IPS-15b (cell line): ENCODE measurements around the gene PDSS1.

Experiments
- H3K27me3 ChIP-seq: one replicate; pipeline ENCODE4 v1.6.1; 2013; ENCODE audit warnings: low read length; ENCODE audit not compliant: control insufficient read depth, insufficient read depth
- H3K36me3 ChIP-seq: one replicate; pipeline ENCODE4 v1.6.1; 2013; ENCODE audit warnings: low read length; ENCODE audit not compliant: control insufficient read depth, insufficient read depth
- H3K4me1 ChIP-seq: one replicate; pipeline ENCODE4 v1.6.1; 2013; ENCODE audit warnings: mild to moderate bottlenecking, low read length; ENCODE audit not compliant: control insufficient read depth, insufficient read depth
- H3K4me3 ChIP-seq: one replicate; pipeline ENCODE4 v1.5.1; 2013; ENCODE audit warnings: low read depth, low read length
- H3K9ac ChIP-seq: one replicate; pipeline ENCODE4 v1.6.1; 2013; ENCODE audit warnings: low read depth, mild to moderate bottlenecking, low read length
- H3K9me3 ChIP-seq: one replicate; pipeline ENCODE4 v1.6.1; 2013; ENCODE audit warnings: mild to moderate bottlenecking, low read length; ENCODE audit not compliant: control insufficient read depth, insufficient read depth

Gene PDSS1

DNA sequence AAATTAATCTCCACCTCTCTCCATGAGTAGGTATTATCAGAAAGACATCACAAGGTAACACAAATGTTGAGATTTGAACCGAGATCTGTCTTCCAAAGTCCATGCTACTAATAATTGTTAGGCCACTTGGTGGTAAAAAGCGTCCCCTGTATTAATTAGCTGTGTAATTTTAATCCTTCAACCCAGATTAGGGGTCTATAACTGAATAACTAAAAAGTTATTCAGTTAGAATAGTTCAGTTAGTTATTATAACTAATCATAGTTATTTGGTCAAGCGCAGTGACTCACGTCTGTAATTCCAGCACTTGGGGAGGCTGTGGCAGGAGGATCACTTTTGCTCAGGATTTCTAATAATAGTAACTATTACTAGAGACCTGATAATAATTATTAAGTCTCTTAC is 5.6 kb downstream of the PDSS1 start:
- Histone ChIP-seq H3K9me3 (no peaks in the 10 kb centered on the region), H3K9ac (no peak overlapping the region), H3K36me3 (peaks cover 13% of the 10 kb centered on the region), H3K4me3 (no peak overlapping the region), H3K27me3 (no peaks in the 10 kb centered on the region), H3K4me1 (no peaks in the 10 kb centered on the region)

- H3K36me3 ChIP-seq = peaks cover 18% of the 10 kb centered on the region
- H3K4me3 ChIP-seq = no peak overlapping the region
- H3K9me3 ChIP-seq = no peaks in the 10 kb centered on the region
- no peaks in the 10 kb centered on the region for H3K27me3 ChIP-seq
- H3K9ac ChIP-seq = no peak overlapping the region
- H3K4me1 ChIP-seq = no peaks in the 10 kb centered on the region
These were observed 6.5 kb downstream of the PDSS1 start for GRCh38 chr10:26703974-26704373.

- H3K4me1 ChIP-seq = no peaks in the 10 kb centered on the region
- H3K27me3 ChIP-seq = no peaks in the 10 kb centered on the region
- peaks cover 18% of the 10 kb centered on the region for H3K36me3 ChIP-seq
- H3K4me3 ChIP-seq = no peak overlapping the region
- no peaks in the 10 kb centered on the region for H3K9me3 ChIP-seq
- no peak overlapping the region for H3K9ac ChIP-seq
These were observed 8.7 kb downstream of the PDSS1 start for GRCh38 chr10:26706206-26706605.

GRCh38 chr10:26706936-26707335 is 9.4 kb downstream of the PDSS1 start:
- no peak overlapping the region for H3K4me3 ChIP-seq
- H3K27me3 ChIP-seq = no peaks in the 10 kb centered on the region
- H3K4me1 ChIP-seq = no peaks in the 10 kb centered on the region
- H3K9me3 ChIP-seq = no peaks in the 10 kb centered on the region
- H3K36me3 ChIP-seq = peaks cover 18% of the 10 kb centered on the region
- no peak overlapping the region for H3K9ac ChIP-seq

- Histone ChIP-seq H3K36me3 (peaks cover 23% of the 10 kb centered on the region), H3K4me3 (no peak overlapping the region), H3K4me1 (no peaks in the 10 kb centered on the region), H3K27me3 (no peaks in the 10 kb centered on the region), H3K9me3 (no peaks in the 10 kb centered on the region), H3K9ac (no peak overlapping the region)
These were observed 13.8 kb downstream of the PDSS1 start for GRCh38 chr10:26711324-26711723.

GRCh38 chr10:26714415-26715136 is 17.1 kb downstream of the PDSS1 start:
- Histone ChIP-seq H3K9me3 (no peaks in the 10 kb centered on the region), H3K9ac (no peak overlapping the region), H3K4me1 (no peaks in the 10 kb centered on the region), H3K27me3 (no peaks in the 10 kb centered on the region), H3K4me3 (no peak overlapping the region), H3K36me3 (peaks cover 5% of the 10 kb centered on the region)

GRCh38 chr10:26715137-26715487 is 17.6 kb downstream of the PDSS1 start:
- H3K4me3 ChIP-seq = no peak overlapping the region
- peaks cover 5% of the 10 kb centered on the region for H3K36me3 ChIP-seq
- no peaks in the 10 kb centered on the region for H3K27me3 ChIP-seq
- H3K9me3 ChIP-seq = no peaks in the 10 kb centered on the region
- no peak overlapping the region for H3K9ac ChIP-seq
- H3K4me1 ChIP-seq = no peaks in the 10 kb centered on the region

- no peak overlapping the region for H3K9ac ChIP-seq
- no peaks in the 10 kb centered on the region for H3K27me3 ChIP-seq
- H3K9me3 ChIP-seq = no peaks in the 10 kb centered on the region
- H3K4me3 ChIP-seq = no peak overlapping the region
- peaks cover 11% of the 10 kb centered on the region for H3K36me3 ChIP-seq
- H3K4me1 ChIP-seq = no peaks in the 10 kb centered on the region
These were observed 20.0 kb downstream of the PDSS1 start for GRCh38 chr10:26717476-26717875.

DNA sequence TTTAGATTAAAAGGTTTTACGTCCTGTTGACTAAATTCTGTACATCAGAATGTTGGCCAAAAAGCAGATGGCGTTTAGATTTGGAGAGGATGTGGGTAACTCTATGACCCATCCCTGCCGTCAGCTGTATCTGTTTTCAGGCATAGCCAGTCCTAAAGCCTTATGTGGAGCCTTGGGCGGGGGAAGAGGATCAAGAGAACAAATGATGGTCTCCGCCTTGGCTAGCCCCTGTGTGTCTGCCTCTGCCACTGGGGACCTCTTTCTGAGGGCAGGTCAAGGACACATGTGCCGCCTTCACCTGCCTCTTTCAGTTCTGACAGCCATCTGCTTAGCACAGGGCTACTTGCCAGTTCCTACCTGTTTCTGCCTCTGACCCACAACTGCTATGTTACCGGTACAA is 24.1 kb downstream of the PDSS1 start:
- peaks cover 5% of the 10 kb centered on the region for H3K36me3 ChIP-seq
- H3K4me3 ChIP-seq = no peak overlapping the region
- no peaks in the 10 kb centered on the region for H3K4me1 ChIP-seq
- no peak overlapping the region for H3K9ac ChIP-seq
- no peaks in the 10 kb centered on the region for H3K27me3 ChIP-seq
- H3K9me3 ChIP-seq = no peaks in the 10 kb centered on the region

GRCh38 chr10:26723016-26723415 is 25.5 kb downstream of the PDSS1 start:
- Histone ChIP-seq H3K4me3 (no peak overlapping the region), H3K9ac (no peak overlapping the region), H3K9me3 (no peaks in the 10 kb centered on the region), H3K36me3 (peaks cover 5% of the 10 kb centered on the region), H3K4me1 (no peaks in the 10 kb centered on the region), H3K27me3 (no peaks in the 10 kb centered on the region)

DNA sequence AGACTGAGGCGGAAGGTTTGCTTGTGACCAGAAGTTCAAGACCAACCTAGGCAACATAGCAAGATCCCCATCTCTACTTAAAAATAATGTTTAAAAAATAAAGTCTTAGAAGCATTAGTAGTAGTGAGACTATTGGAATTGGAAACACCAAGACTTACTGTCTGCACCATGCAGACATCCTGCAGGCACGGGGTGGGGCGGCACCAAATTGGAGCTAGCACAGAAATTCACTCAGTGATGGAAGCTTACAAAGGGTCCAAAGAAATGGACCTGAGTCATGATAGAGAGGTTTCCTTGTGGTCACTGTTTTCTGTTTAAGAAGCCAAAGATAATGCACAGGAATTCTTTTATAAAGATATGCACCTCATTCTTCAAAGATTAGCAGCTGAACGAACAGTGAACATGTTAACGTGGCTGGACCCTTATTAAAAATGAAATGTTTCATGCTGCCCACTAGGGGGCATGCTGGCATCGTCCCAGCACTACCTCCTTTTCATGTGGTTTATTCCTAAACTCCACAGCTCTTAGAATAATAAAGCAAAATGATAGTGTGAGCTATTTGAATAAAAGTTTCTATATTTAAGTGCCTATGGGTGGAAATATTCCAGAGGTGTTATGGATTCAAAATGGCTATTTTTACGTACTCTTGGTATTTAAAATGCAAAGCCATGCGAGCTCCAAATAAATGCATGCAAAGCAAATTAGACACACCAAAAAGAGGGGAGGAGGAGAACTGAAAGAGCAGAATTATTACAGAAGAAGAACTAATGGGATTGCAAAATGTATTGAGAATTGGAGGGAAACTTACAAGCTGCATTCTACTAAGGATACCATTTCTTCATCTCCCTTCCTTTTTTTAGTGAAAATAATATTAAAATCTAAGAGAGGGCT is 28.6 kb downstream of the PDSS1 start:
- no peaks in the 10 kb centered on the region for H3K9me3 ChIP-seq
- H3K9ac ChIP-seq = no peak overlapping the region
- H3K4me1 ChIP-seq = no peaks in the 10 kb centered on the region
- H3K27me3 ChIP-seq = no peaks in the 10 kb centered on the region
- H3K4me3 ChIP-seq = no peak overlapping the region
- H3K36me3 ChIP-seq = peaks cover 4% of the 10 kb centered on the region

DNA sequence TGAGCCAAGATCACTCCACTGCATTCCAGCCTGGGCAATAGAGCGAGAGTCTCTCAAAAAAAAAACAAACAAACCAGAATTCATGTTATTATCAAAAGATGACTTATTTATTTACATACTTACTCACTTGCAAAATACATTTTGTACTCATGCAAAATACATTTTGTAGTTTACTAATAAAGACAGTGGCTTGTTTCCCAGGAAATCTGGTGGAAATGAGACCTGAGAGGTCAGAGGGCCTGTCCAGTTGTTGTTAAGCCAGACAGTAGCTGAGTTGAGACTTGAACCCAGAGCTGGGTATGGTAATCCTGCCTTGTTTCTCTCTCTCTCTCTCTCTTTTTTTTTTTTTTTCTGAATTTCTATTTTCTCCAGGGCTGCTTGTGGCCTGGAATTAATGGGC is 29.5 kb downstream of the PDSS1 start:
- Histone ChIP-seq H3K9ac (no peak overlapping the region), H3K4me1 (no peaks in the 10 kb centered on the region), H3K36me3 (peaks cover 4% of the 10 kb centered on the region), H3K4me3 (no peak overlapping the region), H3K27me3 (no peaks in the 10 kb centered on the region), H3K9me3 (no peaks in the 10 kb centered on the region)
